Memory B cell (primary cell): ENCODE data around the gene ANKRD29.

Source experiments
- ATAC-seq: fragments of 150-1000 bp; cut with Tn5 transposase; 2 replicates; pipeline ENCODE4 v1.10.0; 2021; ENCODE audit warnings: low read depth, mild to moderate bottlenecking, moderate library complexity
- DNase-seq, 2 donors: peaks; one replicate each; pipeline ENCODE4 v3.0.0; 2022; ENCODE audit warnings: low spot score in 2 of 2
- H3K27ac Mint-ChIP-seq: one replicate; pipeline ENCODE4 v1.8.0; 2022; ENCODE audit warnings: mild to moderate bottlenecking, moderate library complexity, mixed read lengths
- H3K27me3 Mint-ChIP-seq: one replicate; pipeline ENCODE4 v1.8.0; 2022; ENCODE audit warnings: mixed read lengths
- H3K36me3 Mint-ChIP-seq: one replicate; pipeline ENCODE4 v1.8.0; 2022; ENCODE audit warnings: mild to moderate bottlenecking, mixed read lengths
- H3K4me1 Mint-ChIP-seq: one replicate; pipeline ENCODE4 v1.8.0; 2022; ENCODE audit warnings: mixed read lengths
- H3K4me3 Mint-ChIP-seq: one replicate; pipeline ENCODE4 v1.8.0; 2022; ENCODE audit warnings: mild to moderate bottlenecking, moderate library complexity, mixed read lengths
- H3K9me3 Mint-ChIP-seq: one replicate; pipeline ENCODE4 v1.8.0; 2022; ENCODE audit warnings: mixed read lengths

ANKRD29 gene

DNA sequence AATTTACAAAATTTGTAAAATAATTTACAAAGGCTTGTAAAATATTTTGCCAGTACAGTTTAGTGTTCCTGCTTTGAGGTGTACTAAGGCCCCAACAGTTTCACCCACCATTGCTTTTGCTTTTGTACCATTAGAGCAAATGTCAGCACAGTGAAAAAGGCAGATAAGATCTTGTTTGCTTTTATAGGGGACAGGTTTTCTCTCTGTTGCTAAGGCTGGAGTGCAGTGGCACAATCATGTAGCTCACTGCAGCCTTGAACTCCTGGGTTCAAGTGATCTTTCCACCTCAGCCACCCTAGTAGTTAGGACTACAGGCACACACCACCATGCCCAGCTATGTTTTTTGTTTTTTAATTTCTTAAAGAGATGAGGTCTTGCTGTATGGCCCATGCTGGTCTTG is 56.8 kb downstream of the ANKRD29 start:
- Mint-ChIP-seq H3K27me3 (peaks cover 3% of the 10 kb centered on the region), H3K27ac (no peak overlapping the region), H3K4me3 (no peak overlapping the region)

GRCh38 chr18:23599809-23600208 is 62.9 kb downstream of the ANKRD29 start:
- no peak for ATAC-seq
- peaks cover 7% of the 10 kb centered on the region for H3K4me1 Mint-ChIP-seq
- no peak overlapping the region for H3K27ac Mint-ChIP-seq
- H3K27me3 Mint-ChIP-seq, result no peaks in the 10 kb centered on the region
- H3K4me3 Mint-ChIP-seq, result no peak overlapping the region
- H3K36me3 Mint-ChIP-seq, result no peaks in the 10 kb centered on the region
- no peak for DNase-seq
- H3K9me3 Mint-ChIP-seq, result no peaks in the 10 kb centered on the region

More for the DNA sequence above, 56.8 kb downstream of the ANKRD29 start:
- Mint-ChIP-seq H3K4me1 (no peaks in the 10 kb centered on the region), H3K9me3 (no peaks in the 10 kb centered on the region), H3K36me3 (no peaks in the 10 kb centered on the region)
- ATAC-seq (no peak), DNase-seq (no peak)

DNA sequence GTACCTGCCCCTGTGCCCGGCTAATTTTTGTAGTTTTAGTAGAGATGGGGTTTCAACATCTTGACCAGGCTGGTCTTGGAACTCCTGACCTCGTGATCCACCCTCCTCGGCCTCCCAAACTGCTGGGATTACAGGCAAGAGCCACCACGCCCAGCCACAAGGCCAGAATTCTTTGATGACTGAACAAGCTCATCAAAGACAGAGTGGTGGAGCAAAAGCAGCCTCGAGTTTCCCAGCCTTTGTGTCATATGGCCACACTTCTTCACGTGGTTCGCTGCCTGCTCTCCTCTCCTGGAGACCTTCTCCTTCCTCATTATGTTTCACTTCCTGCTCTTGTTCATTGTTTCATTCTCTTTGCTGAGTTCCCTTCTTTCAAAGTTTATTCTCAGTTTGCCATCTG is 66.5 kb downstream of the ANKRD29 start:
- ATAC-seq (peak; percentile 69), DNase-seq (no peak)
- Mint-ChIP-seq H3K36me3 (no peaks in the 10 kb centered on the region), H3K27me3 (peaks cover 4% of the 10 kb centered on the region), H3K27ac (no peak overlapping the region), H3K9me3 (no peaks in the 10 kb centered on the region), H3K4me3 (no peak overlapping the region), H3K4me1 (peaks cover 7% of the 10 kb centered on the region)

DNA sequence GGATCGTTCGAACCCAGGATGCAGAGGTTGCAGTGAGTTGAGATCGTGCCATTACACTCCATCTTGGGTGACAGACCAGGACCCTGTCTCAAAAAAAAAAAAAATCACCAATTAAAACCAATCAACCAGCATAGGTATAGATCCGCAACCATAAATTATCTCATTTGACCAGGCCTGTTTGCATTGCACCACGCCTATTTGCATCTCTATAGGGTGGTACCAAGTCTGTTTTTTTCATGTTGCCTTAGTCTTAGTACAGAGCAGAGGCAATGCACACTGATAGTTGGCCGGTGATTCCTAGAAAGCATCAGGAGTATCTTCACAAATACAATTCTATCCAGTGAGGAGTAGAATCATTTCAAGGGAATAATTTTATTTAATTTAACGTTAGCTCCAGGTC is 67.1 kb downstream of the ANKRD29 start:
- H3K9me3 Mint-ChIP-seq, result no peaks in the 10 kb centered on the region
- DNase-seq, result no peak
- no peak overlapping the region for H3K4me3 Mint-ChIP-seq
- peaks cover 4% of the 10 kb centered on the region for H3K27me3 Mint-ChIP-seq
- H3K27ac Mint-ChIP-seq, result no peak overlapping the region
- ATAC-seq, result no peak
- H3K36me3 Mint-ChIP-seq, result no peaks in the 10 kb centered on the region
- peaks cover 7% of the 10 kb centered on the region for H3K4me1 Mint-ChIP-seq

DNA sequence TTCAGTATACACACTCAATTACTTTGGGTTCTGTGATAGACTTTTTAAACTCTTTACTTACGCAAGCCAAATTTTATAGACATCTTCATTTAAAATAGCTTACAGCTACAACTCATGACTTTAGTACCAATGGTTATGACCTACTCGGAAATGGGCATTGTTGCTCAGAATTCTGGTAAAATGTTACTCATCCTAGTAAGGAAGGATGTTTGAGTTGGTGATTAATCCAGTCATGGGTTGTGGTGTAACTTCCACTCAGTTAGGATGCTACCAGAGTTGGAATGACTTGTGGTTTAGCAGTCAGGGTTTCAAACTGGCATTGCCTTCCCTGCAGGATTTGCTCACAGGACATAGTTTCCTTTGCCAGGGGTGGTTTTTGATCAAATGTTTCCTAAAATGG is 69.0 kb downstream of the ANKRD29 start:
- ATAC-seq (no peak), DNase-seq (no peak)
- no peaks in the 10 kb centered on the region for H3K36me3 Mint-ChIP-seq
- no peak overlapping the region for H3K27ac Mint-ChIP-seq
- peaks cover 4% of the 10 kb centered on the region for H3K27me3 Mint-ChIP-seq
- no peaks in the 10 kb centered on the region for H3K9me3 Mint-ChIP-seq
- H3K4me3 Mint-ChIP-seq, result no peak overlapping the region
- peaks cover 7% of the 10 kb centered on the region for H3K4me1 Mint-ChIP-seq

GRCh38 chr18:23592911-23593310 is 69.8 kb downstream of the ANKRD29 start:
- no peak for ATAC-seq
- Mint-ChIP-seq H3K27ac (no peak overlapping the region), H3K4me3 (no peak overlapping the region), H3K4me1 (peaks cover 7% of the 10 kb centered on the region), H3K27me3 (peaks cover 4% of the 10 kb centered on the region), H3K36me3 (no peaks in the 10 kb centered on the region), H3K9me3 (no peaks in the 10 kb centered on the region)
- DNase-seq, result no peak

DNA sequence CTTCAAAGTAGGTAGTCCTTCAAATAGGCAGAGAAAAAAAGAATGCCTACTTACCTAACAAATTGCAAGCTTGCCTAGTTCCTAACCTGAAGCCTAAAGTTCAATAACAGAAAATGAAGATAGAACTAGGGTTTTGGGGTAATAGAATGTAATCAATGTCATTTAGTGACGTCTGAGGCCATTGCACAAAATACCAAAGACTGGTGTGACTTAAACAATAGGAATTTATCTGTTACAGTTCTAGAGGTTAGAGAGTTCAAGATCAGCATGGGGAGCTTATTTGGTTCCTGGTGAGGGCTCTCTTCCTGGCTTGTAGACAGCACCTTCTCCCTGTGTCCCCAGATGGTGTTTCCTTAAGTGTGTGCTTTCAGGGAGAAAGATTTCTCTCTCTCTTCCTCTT is 71.7 kb downstream of the ANKRD29 start:
- Mint-ChIP-seq H3K9me3 (no peaks in the 10 kb centered on the region), H3K4me3 (no peak overlapping the region), H3K4me1 (peaks cover 3% of the 10 kb centered on the region), H3K27me3 (peaks cover 4% of the 10 kb centered on the region), H3K36me3 (no peaks in the 10 kb centered on the region), H3K27ac (no peak overlapping the region)
- DNase-seq (no peak), ATAC-seq (no peak)

DNA sequence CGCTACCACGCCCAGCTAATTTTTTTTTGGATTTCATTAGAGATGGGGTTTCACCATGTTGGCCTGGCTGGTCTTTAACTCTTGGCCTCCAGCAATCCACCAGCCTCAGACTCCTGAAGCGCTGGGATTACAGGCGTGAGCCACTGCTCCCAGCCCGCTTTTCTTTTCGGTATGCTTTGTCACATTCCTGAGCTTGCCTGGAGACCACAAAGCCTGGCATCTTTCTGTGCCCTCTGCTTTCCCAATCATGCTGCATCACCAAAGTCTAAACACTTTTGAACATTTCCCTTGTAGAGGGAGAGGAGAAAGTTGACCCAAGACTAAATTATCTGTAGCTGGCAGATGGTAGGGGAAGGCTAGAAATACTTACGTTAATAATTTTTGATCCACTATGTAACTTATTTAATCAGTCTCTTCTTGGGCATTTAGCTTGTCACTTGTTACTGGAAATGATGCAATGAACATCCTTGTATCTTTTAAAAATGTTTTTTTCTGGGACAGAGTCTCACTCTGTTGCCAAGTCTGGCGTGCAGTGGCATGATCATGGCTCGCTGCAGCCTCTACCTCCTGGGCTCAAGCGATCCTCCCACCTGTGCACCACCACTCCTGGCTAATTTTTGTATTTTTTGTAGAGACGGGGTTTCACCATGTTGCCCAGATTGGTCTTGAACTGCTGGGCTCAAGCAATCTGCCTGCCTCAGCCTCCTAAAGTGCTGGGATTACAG is 73.7 kb downstream of the ANKRD29 start:
- no peak overlapping the region for H3K27ac Mint-ChIP-seq
- no peak overlapping the region for H3K4me3 Mint-ChIP-seq
- no peaks in the 10 kb centered on the region for H3K36me3 Mint-ChIP-seq
- DNase-seq (no peak), ATAC-seq (no peak)
- H3K9me3 Mint-ChIP-seq, result no peaks in the 10 kb centered on the region
- H3K4me1 Mint-ChIP-seq, result peaks cover 11% of the 10 kb centered on the region
- H3K27me3 Mint-ChIP-seq, result peaks cover 4% of the 10 kb centered on the region

- ATAC-seq (no peak), DNase-seq (no peak)
- peaks cover 15% of the 10 kb centered on the region for H3K4me1 Mint-ChIP-seq
- peak overlapping the region; percentile 96 for H3K27ac Mint-ChIP-seq
- no peaks in the 10 kb centered on the region for H3K27me3 Mint-ChIP-seq
- no peaks in the 10 kb centered on the region for H3K9me3 Mint-ChIP-seq
- peaks cover 2% of the 10 kb centered on the region for H3K36me3 Mint-ChIP-seq
- peak overlapping the region; percentile 92 for H3K4me3 Mint-ChIP-seq
These were observed 75.5 kb downstream of the ANKRD29 start for GRCh38 chr18:23587220-23587642.

GRCh38 chr18:23586249-23587196 is 76.2 kb downstream of the ANKRD29 start, which contains the start of gene NPC1:
TSS of gene NPC1 (minus strand) at chr18:23586506. CDS start at chr18:23586343, 163 bp downstream.
- H3K36me3 Mint-ChIP-seq, result peaks cover 2% of the 10 kb centered on the region
- DNase-seq (peak; percentile 86 to 89), ATAC-seq (peak; percentile 84)
- H3K27me3 Mint-ChIP-seq, result no peaks in the 10 kb centered on the region
- H3K4me3 Mint-ChIP-seq, result peak within 1 kb of the TSS; percentile 92
- no peaks in the 10 kb centered on the region for H3K9me3 Mint-ChIP-seq
- H3K27ac Mint-ChIP-seq, result peak within 1 kb of the TSS; percentile 96
- peaks cover 15% of the 10 kb centered on the region for H3K4me1 Mint-ChIP-seq

DNA sequence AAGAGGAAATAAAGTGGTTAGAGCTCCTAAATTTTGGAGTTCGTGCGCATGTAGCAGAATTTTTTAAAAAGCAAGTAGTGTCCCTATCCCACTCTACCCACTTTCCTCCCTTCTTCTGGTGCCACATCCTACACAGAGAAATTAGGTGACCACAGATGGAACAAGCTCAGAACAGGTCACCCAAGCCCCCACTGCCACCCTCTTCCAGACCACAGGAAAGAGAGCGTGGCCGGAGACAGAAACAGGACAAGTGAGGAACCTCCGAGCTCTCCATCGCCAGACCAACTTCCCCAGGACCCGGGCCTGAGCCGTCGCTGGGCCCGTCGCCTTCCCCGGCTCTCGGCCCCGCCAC is 76.8 kb downstream of the ANKRD29 start:
- no peak for DNase-seq
- peaks cover 2% of the 10 kb centered on the region for H3K36me3 Mint-ChIP-seq
- ATAC-seq, result no peak
- peak overlapping the region; percentile 96 for H3K27ac Mint-ChIP-seq
- H3K9me3 Mint-ChIP-seq, result no peaks in the 10 kb centered on the region
- no peaks in the 10 kb centered on the region for H3K27me3 Mint-ChIP-seq
- H3K4me1 Mint-ChIP-seq, result peaks cover 15% of the 10 kb centered on the region
- peak overlapping the region; percentile 92 for H3K4me3 Mint-ChIP-seq

DNA sequence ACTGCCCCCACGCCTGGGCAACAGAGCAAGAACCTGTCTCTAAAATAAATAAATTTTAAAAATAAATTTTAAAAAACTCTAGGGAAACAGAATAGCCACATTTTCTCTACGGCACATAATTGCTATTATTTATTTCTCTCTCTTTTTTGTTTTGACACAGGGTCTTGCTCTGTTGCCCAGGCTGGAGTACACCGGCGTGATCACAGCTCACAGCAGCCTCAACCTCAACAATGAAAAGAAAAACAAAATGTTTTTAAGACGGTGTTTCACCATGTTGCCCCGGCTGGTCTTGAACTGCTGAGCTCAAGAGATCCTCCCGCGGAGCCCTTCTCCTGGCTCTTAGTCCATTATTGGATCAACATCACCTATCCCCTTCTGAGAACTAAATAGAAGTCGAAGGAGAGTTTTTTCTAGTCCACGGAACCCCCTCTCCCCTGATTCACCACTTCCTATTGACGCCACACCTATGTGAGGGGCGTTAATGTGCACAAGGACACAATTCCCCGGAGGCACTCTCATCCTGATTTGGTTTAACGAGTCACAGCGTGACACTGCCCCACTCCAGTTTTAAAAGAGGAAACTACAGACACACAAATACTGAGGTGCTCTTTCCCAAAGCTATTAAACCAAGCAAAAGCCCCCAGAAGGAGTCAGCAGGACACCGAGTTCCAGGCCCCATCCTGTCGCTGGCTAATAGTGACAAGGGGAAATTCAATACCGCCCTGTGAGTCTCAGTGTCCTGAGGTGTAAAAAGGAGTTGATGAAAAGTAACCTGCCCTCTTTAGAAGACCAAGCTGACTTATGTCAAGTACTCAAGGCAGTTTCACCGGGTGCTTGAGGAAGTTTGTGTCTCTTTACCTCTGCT is 77.5 kb downstream of the ANKRD29 start:
- peaks cover 5% of the 10 kb centered on the region for H3K36me3 Mint-ChIP-seq
- ATAC-seq (no peak), DNase-seq (peak; percentile 17 to 20)
- H3K4me3 Mint-ChIP-seq, result peak overlapping the region; percentile 92
- H3K4me1 Mint-ChIP-seq, result peaks cover 21% of the 10 kb centered on the region
- no peaks in the 10 kb centered on the region for H3K27me3 Mint-ChIP-seq
- peak overlapping the region; percentile 96 for H3K27ac Mint-ChIP-seq
- no peaks in the 10 kb centered on the region for H3K9me3 Mint-ChIP-seq

- no peak for ATAC-seq
- no peak for DNase-seq
- Mint-ChIP-seq H3K4me3 (no peak overlapping the region), H3K36me3 (peaks cover 5% of the 10 kb centered on the region), H3K27me3 (no peaks in the 10 kb centered on the region), H3K27ac (no peak overlapping the region), H3K4me1 (peaks cover 23% of the 10 kb centered on the region), H3K9me3 (no peaks in the 10 kb centered on the region)
These were observed 78.4 kb downstream of the ANKRD29 start for GRCh38 chr18:23584019-23584983.
